RKO (cell line): ENCODE measurements around the gene NFIL3.
A peak's percentile ranks its signal among the peaks of the same experiment; 100 is the strongest.

Source experiments
- DNase-seq: peaks from one replicate; pipeline ENCODE4 v3.0.0-alpha.2; 2016; ENCODE audit warnings: low spot score

Gene NFIL3

GRCh38 chr9:91421971-91422757 lies 1.5 kb downstream of the NFIL3 start:
- peak; percentile 52 for DNase-seq

GRCh38 chr9:91421128-91421765 lies 2.4 kb downstream of the NFIL3 start:
- no peak for DNase-seq

GRCh38 chr9:91420501-91421127 lies 3.0 kb downstream of the NFIL3 start:
- no peak for DNase-seq

GRCh38 chr9:91419222-91420191 lies 4.1 kb downstream of the NFIL3 start:
- DNase-seq: peak; percentile 90

- DNase-seq: no peak
These were observed 5.4 kb downstream of the NFIL3 start for GRCh38 chr9:91418215-91418610.

GRCh38 chr9:91417602-91418214 lies 5.9 kb downstream of the NFIL3 start:
- no peak for DNase-seq

GRCh38 chr9:91416096-91416712 lies 7.4 kb downstream of the NFIL3 start:
- peak; percentile 84 for DNase-seq

- DNase-seq: no peak
These were observed 8.3 kb downstream of the NFIL3 start for GRCh38 chr9:91415290-91415689.

GRCh38 chr9:91412941-91413340 lies 10.7 kb downstream of the NFIL3 start:
- DNase-seq: no peak

GRCh38 chr9:91411096-91411771 lies 12.4 kb downstream of the NFIL3 start:
- DNase-seq: no peak

GRCh38 chr9:91410161-91410560 lies 13.5 kb downstream of the NFIL3 start:
- no peak for DNase-seq

GRCh38 chr9:91408475-91408874 lies 15.2 kb downstream of the NFIL3 start:
- no peak for DNase-seq

- no peak for DNase-seq
These were observed 15.9 kb downstream of the NFIL3 start for GRCh38 chr9:91407580-91408318.

- no peak for DNase-seq
These were observed 18.1 kb downstream of the NFIL3 start for GRCh38 chr9:91405343-91406077.

GRCh38 chr9:91403665-91404543 lies 19.7 kb downstream of the NFIL3 start:
- no peak for DNase-seq

- DNase-seq: no peak
These were observed 24.7 kb downstream of the NFIL3 start for GRCh38 chr9:91398926-91399325.

GRCh38 chr9:91395553-91396471 lies 27.8 kb downstream of the NFIL3 start:
- DNase-seq: no peak
